Kidney epithelial cell (primary cell): ENCODE results near the gene ZNF423. TPM values are rescaled to one million over a fixed set of nuclear protein-coding genes. Genes with fewer than 3 reads are reported as not detected.

Experiments
- DNase-seq: peaks from one replicate; pipeline ENCODE4 v3.0.0-alpha.2; 2010; ENCODE audit warnings: low read depth
- H3K27me3 ChIP-seq: 2 replicates; pipeline ENCODE4 v1.6.0; 2011; ENCODE audit warnings: low read length; ENCODE audit not compliant: control insufficient read depth, insufficient read depth
- H3K36me3 ChIP-seq: 2 replicates; pipeline ENCODE4 v1.5.1; 2011; ENCODE audit warnings: low read length; ENCODE audit not compliant: control insufficient read depth, insufficient read depth
- H3K4me3 ChIP-seq: 2 replicates; pipeline ENCODE4 v1.5.1; 2011; ENCODE audit warnings: low read depth, mild to moderate bottlenecking, control low read depth, low read length
- total RNA-seq: library from RNA; depleted of rRNA; stranded (reverse); fragments of >200 nt; gene quantifications from 2 replicates; pipeline ENCODE4 v1.2.3, GENCODE V29; 2015
- TF ChIP-seq, protein P1 (sequence below): IDR thresholded peaks from 2 replicates; pipeline ENCODE4 v1.5.1; 2011; ENCODE audit warnings: mild to moderate bottlenecking, moderate library complexity, low read length, control low read depth, inconsistent platforms; ENCODE audit not compliant: insufficient read depth, poor library complexity, severe bottlenecking

The ZNF423 gene
- total RNA-seq, 1 donor from 2014 or later, result 3.6 TPM

DNA sequence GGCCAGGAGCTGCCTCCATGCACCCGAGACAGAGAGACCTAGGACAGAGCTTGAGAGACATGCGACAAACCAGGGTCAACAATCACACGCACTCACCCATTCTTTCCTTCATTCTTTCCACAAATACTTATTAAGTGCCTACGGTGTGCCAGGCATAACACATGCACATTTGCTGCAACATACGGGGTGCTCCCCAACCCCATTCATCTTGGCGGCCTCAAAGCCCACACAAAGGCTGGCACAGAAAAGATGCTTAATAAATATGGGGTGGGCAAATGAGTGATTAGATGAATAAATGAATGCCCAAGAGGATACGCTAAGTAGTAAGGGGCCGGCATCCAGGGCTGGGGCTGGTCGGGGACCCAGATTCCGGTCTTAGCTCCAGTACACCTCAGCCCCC lies 117.9 kb downstream of the ZNF423 start:
- H3K4me3 ChIP-seq, result no peak overlapping the region
- H3K27me3 ChIP-seq, result peaks cover 13% of the 10 kb centered on the region
- H3K36me3 ChIP-seq, result no peaks in the 10 kb centered on the region
- DNase-seq, result no peak
- TF ChIP-seq, protein P1, sequence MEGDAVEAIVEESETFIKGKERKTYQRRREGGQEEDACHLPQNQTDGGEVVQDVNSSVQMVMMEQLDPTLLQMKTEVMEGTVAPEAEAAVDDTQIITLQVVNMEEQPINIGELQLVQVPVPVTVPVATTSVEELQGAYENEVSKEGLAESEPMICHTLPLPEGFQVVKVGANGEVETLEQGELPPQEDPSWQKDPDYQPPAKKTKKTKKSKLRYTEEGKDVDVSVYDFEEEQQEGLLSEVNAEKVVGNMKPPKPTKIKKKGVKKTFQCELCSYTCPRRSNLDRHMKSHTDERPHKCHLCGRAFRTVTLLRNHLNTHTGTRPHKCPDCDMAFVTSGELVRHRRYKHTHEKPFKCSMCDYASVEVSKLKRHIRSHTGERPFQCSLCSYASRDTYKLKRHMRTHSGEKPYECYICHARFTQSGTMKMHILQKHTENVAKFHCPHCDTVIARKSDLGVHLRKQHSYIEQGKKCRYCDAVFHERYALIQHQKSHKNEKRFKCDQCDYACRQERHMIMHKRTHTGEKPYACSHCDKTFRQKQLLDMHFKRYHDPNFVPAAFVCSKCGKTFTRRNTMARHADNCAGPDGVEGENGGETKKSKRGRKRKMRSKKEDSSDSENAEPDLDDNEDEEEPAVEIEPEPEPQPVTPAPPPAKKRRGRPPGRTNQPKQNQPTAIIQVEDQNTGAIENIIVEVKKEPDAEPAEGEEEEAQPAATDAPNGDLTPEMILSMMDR, result no peak

DNA sequence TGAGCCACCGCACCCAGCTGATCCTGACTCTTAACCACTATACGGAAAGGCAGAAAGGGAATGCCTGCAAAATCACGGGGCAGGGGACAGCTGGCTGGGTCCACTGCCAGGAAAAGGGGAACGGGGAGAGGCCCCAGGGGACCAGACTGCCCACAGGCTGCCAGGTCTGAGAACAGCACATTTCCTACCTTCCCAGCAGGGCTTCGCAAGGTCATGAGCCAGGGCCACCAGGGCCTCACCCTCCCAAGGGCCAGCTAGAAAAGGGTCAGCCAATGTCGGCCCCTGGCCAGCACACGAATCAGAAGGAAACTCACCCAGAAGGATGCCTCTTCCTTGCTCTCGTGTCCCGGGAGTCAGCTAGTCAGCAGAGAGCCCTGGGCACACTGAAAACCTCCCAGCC lies 118.4 kb downstream of the ZNF423 start:
- no peaks in the 10 kb centered on the region for H3K36me3 ChIP-seq
- no peak overlapping the region for H3K4me3 ChIP-seq
- TF ChIP-seq, protein P1, result no peak
- peaks cover 12% of the 10 kb centered on the region for H3K27me3 ChIP-seq
- DNase-seq, result no peak

DNA sequence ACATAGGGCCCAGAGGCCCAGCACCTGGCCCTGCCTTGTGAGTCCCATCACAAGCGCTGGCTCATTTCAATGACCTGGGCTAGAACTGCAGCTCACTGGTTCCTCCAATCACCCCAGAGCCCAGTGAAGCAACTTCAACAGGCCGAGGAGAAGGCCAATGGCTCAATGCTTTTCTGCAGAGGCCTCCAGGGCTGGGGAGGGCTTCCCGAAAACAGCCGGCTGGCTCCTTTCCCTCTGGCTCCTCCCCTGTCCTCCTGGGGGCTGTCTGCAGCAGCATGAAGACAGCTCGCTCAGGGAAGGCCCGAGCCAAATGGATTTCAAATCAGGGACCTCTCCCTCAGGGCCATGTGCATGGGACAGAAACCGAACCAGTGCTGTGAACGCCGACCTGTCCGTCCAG lies 121.6 kb downstream of the ZNF423 start:
- Histone ChIP-seq H3K27me3 (peaks cover 3% of the 10 kb centered on the region), H3K36me3 (no peaks in the 10 kb centered on the region), H3K4me3 (no peak overlapping the region)
- no peak for DNase-seq
- TF ChIP-seq, protein P1, result no peak

DNA sequence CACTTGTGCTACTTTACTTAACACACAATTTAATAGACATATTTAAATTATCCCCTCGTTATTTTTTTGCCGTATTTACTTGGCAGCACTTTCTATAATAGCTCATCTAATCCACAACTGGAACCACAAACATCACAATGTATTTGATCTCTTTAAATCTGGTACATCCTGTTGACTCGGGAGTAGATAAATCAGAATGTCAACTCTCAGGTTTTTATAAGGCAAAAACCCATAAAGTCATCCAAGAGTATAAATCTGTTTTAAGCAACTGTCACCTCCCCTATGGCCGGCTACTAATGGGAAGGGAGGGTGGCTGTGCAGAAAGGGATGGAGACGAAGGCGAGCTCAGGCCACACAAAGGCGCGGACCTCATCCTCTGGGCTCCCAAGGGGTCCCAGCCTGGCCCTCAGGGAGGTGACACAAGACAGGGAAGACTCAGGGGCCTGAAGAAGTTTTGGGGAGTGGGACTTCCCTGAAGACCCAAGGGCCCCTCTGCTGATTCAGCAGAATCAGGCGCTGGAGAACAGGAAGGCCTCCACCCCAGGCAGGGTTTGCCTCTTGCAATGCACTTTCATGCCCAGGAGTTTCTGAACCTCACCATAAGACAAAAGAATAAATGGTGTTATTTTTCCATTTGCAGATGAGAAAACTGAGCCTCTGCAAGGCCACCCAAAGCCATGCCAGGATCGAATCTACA lies 122.5 kb downstream of the ZNF423 start:
- DNase-seq, result no peak
- TF ChIP-seq, protein P1, result no peak
- Histone ChIP-seq H3K27me3 (peaks cover 3% of the 10 kb centered on the region), H3K4me3 (no peak overlapping the region), H3K36me3 (no peaks in the 10 kb centered on the region)

DNA sequence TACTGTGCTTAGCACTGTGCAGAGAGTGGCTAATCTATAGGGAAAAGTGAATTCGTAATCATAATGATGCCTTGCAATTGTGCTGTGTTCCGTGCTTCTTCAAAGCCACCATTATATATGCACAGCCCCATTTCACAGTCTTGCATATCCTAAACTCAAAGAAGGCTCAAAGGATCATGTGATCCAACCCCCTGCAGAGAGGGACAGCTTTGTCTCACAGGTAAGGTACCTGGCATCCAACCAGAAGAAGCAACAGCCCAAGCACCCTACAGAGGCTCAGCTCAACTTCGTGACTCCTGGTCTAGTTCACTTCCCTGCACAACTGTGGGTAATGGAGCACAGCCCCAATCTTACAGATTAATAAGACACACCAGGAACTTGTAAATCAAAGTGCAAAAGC lies 124.0 kb downstream of the ZNF423 start:
- DNase-seq, result no peak
- Histone ChIP-seq H3K27me3 (peaks cover 3% of the 10 kb centered on the region), H3K4me3 (no peak overlapping the region), H3K36me3 (no peaks in the 10 kb centered on the region)
- TF ChIP-seq, protein P1, result no peak

DNA sequence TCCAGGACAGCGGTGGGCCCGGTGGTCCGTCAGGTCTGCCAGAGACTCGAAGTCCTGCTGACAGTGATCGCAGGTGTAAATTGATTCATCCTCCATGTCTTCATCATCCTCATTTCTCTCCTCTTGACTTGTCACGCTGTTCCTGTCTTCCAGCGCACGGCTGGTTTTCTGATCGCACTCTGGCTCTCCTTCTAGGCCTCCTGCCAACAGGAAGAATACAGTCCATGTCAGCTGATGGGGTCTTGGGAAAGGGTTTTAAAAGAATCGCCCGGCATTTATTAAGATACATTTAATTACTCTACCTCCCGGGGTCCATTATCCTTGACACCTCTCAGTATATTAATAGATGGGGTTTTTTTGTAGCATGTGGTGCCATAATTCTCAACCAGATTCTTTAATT lies 125.1 kb downstream of the ZNF423 start:
- DNase-seq, result no peak
- H3K4me3 ChIP-seq, result no peak overlapping the region
- H3K27me3 ChIP-seq, result peaks cover 3% of the 10 kb centered on the region
- TF ChIP-seq, protein P1, result no peak
- H3K36me3 ChIP-seq, result no peaks in the 10 kb centered on the region
